Right atrium auricular region (tissue), 2 donors: ENCODE data around the gene PKMYT1. TPM values are rescaled to one million over a fixed set of nuclear protein-coding genes. Genes with fewer than 3 reads are reported as not detected.
"Not testable (repeated sequence)": the region's sequence is repeated elsewhere in the genome, so short reads cannot be mapped to it uniquely, and the experiment has no call there.

Source experiments
- DNase-seq: peaks from one replicate; pipeline ENCODE4 v3.0.0-alpha.2; 2019; ENCODE audit warnings: low spot score
- H3K27ac ChIP-seq, 2 donors: fragments of 200-600 bp; sonication (generic); 1 replicate in 1 of 2; 2 replicates in 1 of 2; pipeline ENCODE4 v1.5.1; 2016 to 2019
- H3K27me3 ChIP-seq, 2 donors: fragments of 200-600 bp; sonication (generic); one replicate each; pipeline versions ENCODE4 v1.5.1 to v1.6.0; 2017 to 2019
- H3K36me3 ChIP-seq: fragments of 200-600 bp; sonication (generic); one replicate; pipeline ENCODE4 v1.5.1; 2016
- H3K4me1 ChIP-seq, 2 donors: fragments of 200-600 bp; sonication (generic); one replicate each; pipeline versions ENCODE4 v1.5.1 to v1.6.0; 2017 to 2019
- H3K4me3 ChIP-seq, 2 donors: fragments of 200-600 bp; sonication (generic); 1 replicate in 1 of 2; 2 replicates in 1 of 2; pipeline ENCODE4 v1.5.1; 2017 to 2019; ENCODE audit warnings: mild to moderate bottlenecking in 1 of 2, moderate library complexity in 1 of 2
- H3K9me3 ChIP-seq, 2 donors: fragments of 200-600 bp; sonication (generic); one replicate each; pipeline ENCODE4 v1.5.1; 2019
- CTCF ChIP-seq, 2 donors: fragments of 200-600 bp; sonication (generic); IDR thresholded peaks; one replicate each; pipeline ENCODE4 v1.5.1; 2019; ENCODE audit warnings: antibody characterized with exemption in 2 of 2
- total RNA-seq, 2 donors: library from RNA; depleted of rRNA; stranded (reverse); fragments of >200 nt; gene quantifications; one replicate each; pipeline ENCODE4 v1.1.0, GENCODE V29; 2016

PKMYT1 gene
- total RNA-seq, 2 donors from 2014 or later = 0.52 to 0.98 TPM

GRCh38 chr16:2950773-2951172, 29.5 kb downstream of the PKMYT1 start:
- Histone ChIP-seq H3K4me1 (no peaks in the 10 kb centered on the region), H3K36me3 (peaks cover 14% of the 10 kb centered on the region), H3K4me3 (no peak overlapping the region), H3K27ac (no peak overlapping the region), H3K9me3 (no peaks in the 10 kb centered on the region), H3K27me3 (peaks cover 0 to under 1% of the 10 kb centered on the region in 2 donors)
- no peak for TF ChIP-seq CTCF (IDR thresholded peaks at IDR 0.05)
- no peak for DNase-seq

- Histone ChIP-seq H3K4me1 (no peaks in the 10 kb centered on the region), H3K9me3 (no peaks in the 10 kb centered on the region), H3K36me3 (peaks cover 14% of the 10 kb centered on the region), H3K27me3 (no peaks in the 10 kb centered on the region), H3K4me3 (no peak overlapping the region), H3K27ac (no peak overlapping the region)
- no peak for TF ChIP-seq CTCF (IDR thresholded peaks at IDR 0.05)
- DNase-seq = no peak
Measured at GRCh38 chr16:2950353-2950724, 29.9 kb downstream of the PKMYT1 start.

GRCh38 chr16:2949705-2950352, 30.4 kb downstream of the PKMYT1 start:
- DNase-seq = no peak
- TF ChIP-seq CTCF (IDR thresholded peaks at IDR 0.05) = no peak
- H3K27me3 ChIP-seq = no peaks in the 10 kb centered on the region
- H3K36me3 ChIP-seq = peaks cover 14% of the 10 kb centered on the region
- no peaks in the 10 kb centered on the region for H3K4me1 ChIP-seq
- H3K9me3 ChIP-seq = no peaks in the 10 kb centered on the region
- H3K4me3 ChIP-seq = no peak overlapping the region
- no peak overlapping the region for H3K27ac ChIP-seq

GRCh38 chr16:2948807-2949704, 31.2 kb downstream of the PKMYT1 start:
- H3K27me3 ChIP-seq = no peaks in the 10 kb centered on the region
- H3K9me3 ChIP-seq = no peaks in the 10 kb centered on the region
- TF ChIP-seq CTCF (IDR thresholded peaks at IDR 0.05) = no peak
- H3K27ac ChIP-seq = no peak overlapping the region
- no peak for DNase-seq
- no peaks in the 10 kb centered on the region for H3K4me1 ChIP-seq
- H3K36me3 ChIP-seq = peaks cover 14% of the 10 kb centered on the region
- H3K4me3 ChIP-seq = no peak overlapping the region

- peaks cover 33% of the 10 kb centered on the region for H3K36me3 ChIP-seq
Measured at GRCh38 chr16:2946649-2947048, 33.6 kb downstream of the PKMYT1 start.

GRCh38 chr16:2943716-2944115, 36.5 kb downstream of the PKMYT1 start:
- H3K36me3 ChIP-seq = peaks cover 49% of the 10 kb centered on the region
- H3K27ac ChIP-seq, H3K4me1 ChIP-seq: not testable (repeated sequence)

More at GRCh38 chr16:2946649-2947048, 33.6 kb downstream of the PKMYT1 start:
- H3K4me3 ChIP-seq = no peak overlapping the region
- no peaks in the 10 kb centered on the region for H3K27me3 ChIP-seq
- H3K4me1 ChIP-seq = no peaks in the 10 kb centered on the region
- no peak for TF ChIP-seq CTCF (IDR thresholded peaks at IDR 0.05)
- H3K27ac ChIP-seq = no peak overlapping the region
- no peak for DNase-seq
- no peaks in the 10 kb centered on the region for H3K9me3 ChIP-seq

More at GRCh38 chr16:2943716-2944115, 36.5 kb downstream of the PKMYT1 start:
- H3K27me3 ChIP-seq, DNase-seq, H3K9me3 ChIP-seq, H3K4me3 ChIP-seq: not testable (repeated sequence)
